ENCODE data around the gene USP3.

USP3 gene

DNA sequence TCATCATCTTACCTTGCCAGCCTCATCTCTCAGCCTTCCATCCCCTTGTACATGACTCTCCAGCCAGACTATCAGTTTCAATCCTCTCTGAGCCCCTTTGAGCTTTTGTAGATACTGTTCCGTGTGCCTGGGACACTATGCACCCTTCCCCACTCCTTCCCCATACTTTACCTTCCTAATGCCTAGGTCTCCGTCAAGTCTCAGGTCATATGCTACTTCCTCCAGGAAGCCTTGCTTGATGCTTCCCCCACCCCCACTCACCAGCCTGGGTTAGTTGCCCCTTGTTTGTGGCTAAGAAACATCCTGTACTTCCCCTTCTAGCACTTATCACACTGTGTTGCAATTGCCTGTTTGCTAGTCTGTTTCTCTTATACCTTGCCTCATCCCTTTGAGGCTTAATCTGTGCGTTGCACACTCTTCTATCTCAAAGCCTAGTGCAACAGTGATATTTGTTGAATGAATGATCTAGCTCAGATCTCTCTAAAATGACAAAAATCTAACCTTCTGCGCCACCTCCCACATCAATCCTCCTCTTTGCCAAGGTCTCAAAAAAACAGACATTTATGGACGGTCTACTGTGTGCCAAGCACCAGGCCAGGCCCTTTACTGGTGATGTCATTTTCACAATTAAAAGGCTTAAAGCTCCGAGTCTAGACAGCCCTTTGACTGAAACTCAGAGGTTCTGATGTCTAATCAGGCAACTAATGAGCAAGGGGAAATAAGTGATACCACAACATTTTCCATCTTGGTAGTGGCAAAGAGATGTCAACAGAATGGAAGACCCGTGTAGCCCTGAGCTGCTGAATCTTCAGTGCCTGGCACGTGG lies 6.5 kb upstream of the USP3 start:
- DNase-seq: no peak

DNA sequence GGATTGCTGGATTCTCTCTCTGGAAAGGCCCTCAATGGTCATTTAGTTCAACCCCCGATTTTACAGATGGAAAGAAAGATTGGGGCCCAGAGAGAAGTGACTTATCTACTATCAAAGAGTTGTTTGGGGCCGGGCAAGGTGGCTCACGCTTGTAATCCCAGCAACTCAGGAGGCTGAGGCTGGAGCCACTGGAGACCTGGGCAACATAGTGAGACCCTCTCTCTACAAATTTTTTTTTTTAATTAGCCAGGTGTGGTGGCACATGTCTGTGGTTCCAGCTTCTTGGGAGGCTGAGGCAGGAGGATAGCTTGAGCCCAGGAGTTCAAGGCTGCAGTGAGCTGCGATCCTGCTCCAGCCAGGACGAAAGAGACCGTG lies 5.2 kb upstream of the USP3 start:
- no peak for DNase-seq

DNA sequence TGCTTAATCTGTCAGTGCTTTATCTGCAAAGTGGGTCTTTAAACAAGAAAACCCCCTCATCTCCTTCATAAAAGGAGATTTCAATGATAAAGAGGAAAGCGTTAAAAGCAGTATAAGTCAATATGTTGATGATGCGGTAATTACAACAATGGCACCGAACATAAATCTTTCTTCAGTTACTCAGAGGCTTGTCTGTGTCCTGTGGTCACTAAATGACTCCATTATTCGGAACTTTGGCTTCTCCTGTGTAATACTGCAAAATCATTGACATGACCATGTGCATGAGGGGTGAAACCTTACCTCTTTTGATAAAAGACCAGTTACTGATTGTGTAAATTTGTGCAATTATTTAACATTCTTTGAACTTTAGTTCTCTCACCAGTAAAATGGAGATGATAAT lies 4.8 kb upstream of the USP3 start:
- DNase-seq: no peak

DNA sequence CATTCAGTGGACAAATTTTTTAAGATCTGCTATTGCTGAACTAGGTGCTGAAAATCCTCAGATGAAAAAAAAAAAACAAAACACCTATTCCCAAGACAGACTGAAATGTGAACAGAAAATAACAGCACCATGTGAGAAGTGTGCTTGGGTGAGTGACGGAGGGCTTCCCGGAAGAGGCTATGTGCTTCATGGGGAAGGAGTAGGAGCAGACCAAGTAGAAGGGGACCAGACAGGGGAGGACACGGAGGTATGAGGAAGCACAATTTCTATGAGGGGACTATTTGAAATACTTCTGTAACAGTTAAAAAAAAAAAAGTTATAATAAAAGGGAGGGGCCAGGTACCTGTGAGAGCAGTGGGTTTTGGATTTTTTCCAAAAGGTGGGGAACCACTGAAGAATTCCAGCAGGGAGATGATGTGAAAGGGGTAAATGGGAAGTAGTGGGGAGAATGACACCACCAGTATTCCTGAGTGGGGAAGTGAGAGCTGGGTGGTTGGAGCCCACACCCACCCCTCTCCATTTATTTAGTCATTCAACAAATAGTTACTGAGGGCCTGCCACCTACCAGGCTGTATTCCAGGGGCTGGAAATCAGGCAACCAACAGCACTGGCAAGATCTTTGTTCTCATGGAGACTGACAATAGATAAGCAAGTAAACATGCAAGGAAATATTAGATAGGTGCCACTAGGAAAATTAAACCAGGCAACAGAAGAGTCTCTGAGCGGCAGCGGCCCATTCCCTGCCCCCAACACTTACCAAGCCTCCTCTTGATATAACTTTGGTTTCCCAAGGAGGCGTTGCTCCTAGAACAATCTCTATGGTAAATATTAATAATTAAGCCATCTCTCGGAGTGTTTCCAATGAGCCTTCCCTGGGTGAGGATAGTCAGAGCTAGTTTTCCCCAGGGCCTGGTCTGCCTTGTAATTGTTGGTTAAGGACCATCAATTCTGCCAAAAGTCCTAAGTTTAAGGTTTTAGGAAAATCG lies 3.8 kb upstream of the USP3 start:
- DNase-seq: no peak

DNA sequence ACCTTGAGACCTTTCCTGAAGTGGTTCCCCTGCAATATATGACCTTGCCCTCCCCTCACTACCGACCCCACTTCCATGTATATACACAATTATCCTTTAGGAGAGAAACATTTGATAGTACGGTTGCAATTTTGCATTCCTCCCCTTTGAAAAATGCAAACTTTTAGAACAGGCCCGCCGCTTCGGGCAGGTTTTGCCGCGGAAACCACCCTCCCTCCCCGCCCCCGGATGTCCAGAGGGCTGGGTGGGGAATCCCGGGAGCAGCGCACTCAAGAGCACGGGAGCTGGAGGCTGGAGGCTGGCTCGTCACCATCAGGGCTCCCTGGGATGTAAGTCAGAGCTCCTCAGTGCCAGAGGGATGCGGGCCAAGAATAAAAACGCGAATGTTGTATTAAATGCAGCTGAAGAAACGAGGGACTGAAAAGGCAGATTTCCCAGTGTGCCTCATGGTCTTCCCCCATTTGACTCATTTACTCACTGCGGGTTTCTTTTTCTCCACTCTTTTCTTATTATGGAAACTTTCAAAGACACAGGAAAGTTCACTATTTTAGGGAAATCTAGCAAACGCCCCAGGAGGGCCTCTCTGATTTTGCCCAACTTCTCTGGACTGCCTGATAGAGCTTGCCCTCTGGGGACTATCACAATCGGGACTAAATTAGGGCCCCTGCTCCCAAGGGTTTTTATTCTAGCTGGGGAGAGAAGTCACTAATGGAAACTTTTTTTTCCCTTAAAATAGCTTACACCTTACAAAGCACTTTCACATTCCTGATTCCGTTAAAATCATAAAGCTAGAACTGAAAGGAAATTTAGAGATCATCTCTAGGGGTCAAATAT lies 2.9 kb upstream of the USP3 start:
- no peak for DNase-seq

GRCh38 chr15:63502137-63502766 lies 2.1 kb upstream of the USP3 start:
- no peak for DNase-seq

- no peak for DNase-seq
Measured at GRCh38 chr15:63502843-63503738, 1.3 kb upstream of the USP3 start.

DNA sequence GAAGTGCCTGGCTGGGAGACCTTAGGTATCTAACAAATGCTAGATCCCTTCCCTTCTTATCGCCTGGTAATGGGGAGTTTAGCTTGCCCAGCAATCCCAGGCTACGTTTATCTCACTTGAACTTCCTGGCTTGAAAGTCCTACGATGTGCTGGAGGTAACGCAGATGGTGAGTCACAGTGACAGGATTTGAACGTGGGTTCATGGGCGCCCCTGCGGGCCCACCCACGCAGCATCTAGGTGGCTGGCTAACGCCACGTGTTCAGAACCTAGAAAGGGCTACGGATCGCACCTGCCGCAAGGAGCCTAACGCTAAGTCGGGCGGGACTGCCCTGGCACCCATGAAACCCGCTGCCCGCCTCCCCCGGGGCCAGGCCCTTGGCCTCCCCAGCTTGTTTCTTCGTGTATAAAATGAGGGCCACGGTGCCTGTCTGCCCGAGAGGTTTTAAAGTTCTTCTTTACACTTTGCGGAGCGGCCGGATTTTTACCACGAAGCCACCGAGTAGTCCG lies 600 bp upstream of the USP3 start:
- no peak for DNase-seq

- peak; percentile 29 for DNase-seq
Measured at GRCh38 chr15:63504979-63505841, 817 bp downstream of the USP3 start.

- DNase-seq: no peak
Measured at GRCh38 chr15:63505842-63506222, 1.4 kb downstream of the USP3 start.

DNA sequence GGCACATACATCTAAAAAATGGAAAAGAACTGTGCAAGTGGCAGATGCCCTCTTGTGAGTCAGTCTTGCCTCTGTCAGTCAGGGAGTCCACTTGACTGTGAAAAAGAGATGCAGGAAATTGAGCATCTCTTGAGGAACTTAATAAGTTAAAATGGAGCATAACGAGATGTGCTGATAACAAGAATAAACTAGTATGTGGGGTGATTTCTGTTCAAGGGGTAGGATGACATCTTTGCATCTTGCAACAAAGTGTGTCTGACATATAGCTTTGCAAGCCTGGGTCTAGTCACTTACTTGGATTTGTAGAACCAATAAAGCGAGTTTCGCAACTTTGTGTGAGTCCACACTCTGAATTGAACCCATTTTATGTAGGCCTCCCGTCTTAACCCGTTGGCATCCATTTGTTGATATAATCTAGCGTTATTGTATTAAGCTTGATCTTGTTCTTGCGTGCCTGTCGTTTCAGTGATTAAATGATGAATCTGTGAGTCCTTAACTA lies 2.2 kb downstream of the USP3 start:
- DNase-seq: no peak

GRCh38 chr15:63507878-63508818 lies 3.8 kb downstream of the USP3 start:
- no peak for DNase-seq

DNA sequence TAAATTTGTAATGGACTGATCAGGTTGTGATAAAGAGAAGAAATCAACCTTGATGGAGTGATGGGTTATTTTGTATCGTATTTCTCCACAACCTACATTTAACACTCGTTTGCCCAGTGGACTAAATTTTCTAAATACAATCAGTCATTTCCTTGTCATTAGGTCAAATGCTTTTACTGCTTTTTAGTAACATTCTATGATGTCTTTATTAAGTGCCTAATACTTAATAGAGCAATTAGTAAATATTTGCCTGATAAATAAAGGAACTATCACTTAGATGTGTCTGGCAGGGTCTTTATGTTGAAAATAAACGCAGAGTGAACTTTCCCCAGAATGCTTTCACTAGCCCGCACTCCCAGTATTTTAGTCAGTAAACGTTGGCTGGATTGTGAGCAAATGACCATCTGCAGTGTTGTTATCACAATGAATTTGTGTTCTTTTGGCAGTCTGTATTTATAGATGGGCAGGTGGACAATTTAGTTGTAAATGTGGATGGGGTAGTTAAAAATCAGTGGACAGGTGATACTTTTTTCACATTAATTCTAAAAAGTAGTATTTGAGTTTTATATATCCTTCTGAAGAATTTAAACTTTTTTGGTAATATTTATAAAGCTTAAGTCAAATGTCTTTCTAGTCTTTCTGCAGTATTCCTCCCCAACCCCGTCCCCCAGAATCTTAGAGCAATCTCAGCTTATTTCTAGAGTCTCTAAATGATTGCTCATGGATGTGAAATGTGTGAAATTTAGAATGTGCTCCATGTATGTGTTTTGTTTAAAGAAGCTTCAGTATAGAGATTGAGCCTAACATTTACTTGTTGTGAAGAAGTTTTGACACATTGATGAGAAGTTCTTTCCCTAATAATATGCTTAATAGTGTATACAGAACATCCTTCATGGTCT lies 4.9 kb downstream of the USP3 start:
- DNase-seq: no peak

DNA sequence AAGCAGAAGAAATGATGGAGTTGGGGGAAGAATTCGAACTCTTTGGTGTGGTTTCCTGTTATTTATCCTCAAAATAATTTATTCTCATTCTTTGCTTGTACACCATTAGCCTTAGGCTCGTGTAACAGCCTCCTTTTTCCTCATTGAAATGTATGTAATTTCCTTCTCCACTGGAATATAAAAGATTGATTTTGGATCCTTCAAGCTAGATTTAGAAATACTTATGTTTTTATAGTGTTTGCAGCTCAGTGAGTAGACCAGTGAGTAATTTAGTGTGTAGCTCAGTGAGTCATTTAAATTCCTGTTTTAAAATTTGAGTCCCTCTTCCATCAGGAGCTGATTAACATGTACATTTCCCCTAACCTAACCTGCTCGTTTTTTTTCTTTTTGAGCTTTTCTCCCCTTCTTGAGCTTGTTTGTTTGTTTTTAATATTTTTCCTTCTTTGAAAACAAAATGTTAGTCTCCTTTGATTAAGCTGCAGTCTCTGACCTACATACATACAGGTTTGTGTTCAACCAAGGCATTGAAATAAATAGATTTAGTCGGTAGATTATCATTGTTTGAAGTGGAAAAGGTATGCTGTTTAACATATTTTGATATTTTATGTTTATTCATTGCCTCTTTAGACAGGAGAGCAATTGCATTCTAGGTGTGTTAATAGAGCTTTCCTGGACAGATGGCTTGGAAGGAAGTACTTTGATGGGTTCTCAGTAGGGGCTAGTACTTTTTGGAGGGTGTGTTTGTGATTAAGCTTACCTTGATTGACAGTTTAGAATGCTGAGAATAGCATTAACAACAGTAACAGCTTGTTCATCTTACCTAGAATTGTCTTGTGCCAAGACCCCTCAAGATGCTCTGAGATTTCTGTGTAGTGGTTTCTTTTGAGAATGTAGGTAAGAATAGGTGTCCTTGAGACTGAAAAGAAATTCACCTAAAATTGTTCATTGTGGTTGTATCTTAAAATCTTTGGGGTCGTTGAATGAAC lies 5.9 kb downstream of the USP3 start:
- DNase-seq: no peak

DNA sequence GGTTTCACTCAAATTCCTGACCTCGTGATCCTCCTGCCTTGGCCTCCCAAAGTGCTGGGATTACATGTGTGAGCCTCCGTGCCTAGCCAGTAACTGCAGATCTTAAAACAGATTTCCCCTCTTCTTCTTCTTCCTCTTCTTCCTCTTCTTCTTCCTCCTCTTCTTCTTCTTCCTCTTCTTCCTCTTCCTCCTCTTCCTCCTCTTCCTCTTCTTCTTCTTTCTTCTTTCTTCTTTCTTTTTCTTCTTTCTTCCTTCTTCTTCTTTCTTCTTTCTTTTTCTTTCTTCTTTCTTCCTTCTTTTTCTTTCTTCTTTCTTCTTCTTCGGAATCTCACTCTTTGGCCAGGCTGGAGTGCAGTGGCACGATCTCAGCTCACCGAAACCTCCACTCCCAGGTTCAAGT lies 7.8 kb downstream of the USP3 start:
- no peak for DNase-seq

- DNase-seq: no peak
Measured at GRCh38 chr15:63513271-63513670, 8.9 kb downstream of the USP3 start.

DNA sequence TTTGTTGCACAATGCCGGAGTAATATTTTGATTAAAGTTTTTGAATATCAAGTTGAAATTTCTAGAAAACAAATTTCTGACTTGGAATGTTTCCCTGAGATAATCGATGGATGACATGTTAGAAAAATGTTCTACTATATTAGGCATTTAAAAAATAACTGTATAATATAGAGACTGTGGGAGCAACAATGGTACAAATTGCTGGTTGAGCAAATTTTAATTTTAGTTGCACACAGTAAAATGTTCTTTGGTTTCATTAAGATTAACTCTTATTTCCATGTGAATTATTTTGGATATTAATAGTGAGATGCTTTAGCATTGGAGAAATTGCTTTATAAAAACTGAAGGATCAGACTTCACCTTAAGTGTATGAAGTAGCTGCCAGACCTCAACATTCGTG lies 9.3 kb downstream of the USP3 start:
- no peak for DNase-seq

Data from NCI-H1417 treated with DMSO at 0.1 percent for 48 hours (cell line).